H9 (cell line): Measurements from ENCODE around the gene ZNF275. TPM values are rescaled to one million over a fixed set of nuclear protein-coding genes. Genes with fewer than 3 reads are reported as not detected.

Experiments
- DNase-seq: peaks from one replicate; pipeline ENCODE4 v3.0.0-alpha.2; 2017
- H2AFZ ChIP-seq: one replicate; pipeline ENCODE4 v1.6.1; 2013; ENCODE audit warnings: mild to moderate bottlenecking, low read length, control low read depth, moderate library complexity
- H2AK5ac ChIP-seq: 2 replicates; pipeline ENCODE4 v1.6.1; 2013; ENCODE audit warnings: low read length, control low read depth, mixed read lengths; ENCODE audit not compliant: insufficient read length
- H2BK120ac ChIP-seq: one replicate; pipeline ENCODE4 v1.6.1; 2013; ENCODE audit warnings: low read depth, mild to moderate bottlenecking, low read length, control low read depth, inconsistent platforms; ENCODE audit not compliant: poor library complexity, severe bottlenecking
- H2BK12ac ChIP-seq: 2 replicates; pipeline ENCODE4 v1.6.1; 2013; ENCODE audit warnings: low read length, control low read depth, mixed read lengths, low read depth; ENCODE audit not compliant: insufficient read length
- H2BK15ac ChIP-seq: 2 replicates; pipeline ENCODE4 v1.6.1; 2013; ENCODE audit warnings: low read depth, low read length, control low read depth
- H2BK20ac ChIP-seq: one replicate; pipeline ENCODE4 v1.6.1; 2013; ENCODE audit warnings: low read depth, mild to moderate bottlenecking, low read length, control low read depth, inconsistent platforms; ENCODE audit not compliant: poor library complexity, severe bottlenecking
- H2BK5ac ChIP-seq: 2 replicates; pipeline ENCODE4 v1.6.1; 2013; ENCODE audit warnings: low read length, control low read depth, mixed read lengths; ENCODE audit not compliant: insufficient read length
- H3K14ac ChIP-seq: 2 replicates; pipeline ENCODE4 v1.6.1; 2013; ENCODE audit warnings: low read length, control low read depth; ENCODE audit not compliant: insufficient read depth
- H3K18ac ChIP-seq: 2 replicates; pipeline ENCODE4 v1.6.1; 2013; ENCODE audit warnings: low read depth, mild to moderate bottlenecking, mixed read lengths, low read length, control low read depth; ENCODE audit not compliant: insufficient read length
- H3K23ac ChIP-seq: 2 replicates; pipeline ENCODE4 v1.6.1; 2013; ENCODE audit warnings: low read length, control low read depth, mixed read lengths, low read depth; ENCODE audit not compliant: insufficient read length
- H3K23me2 ChIP-seq: 2 replicates; pipeline ENCODE4 v1.6.1; 2013; ENCODE audit warnings: low read depth, mild to moderate bottlenecking, mixed read lengths, low read length, control low read depth; ENCODE audit not compliant: insufficient read length, poor library complexity, severe bottlenecking
- H3K27ac ChIP-seq: 2 replicates; pipeline ENCODE4 v1.5.1; 2013; ENCODE audit warnings: low read length, control low read depth, mixed read lengths, low read depth; ENCODE audit not compliant: insufficient read length
- H3K27me3 ChIP-seq: 2 replicates; pipeline ENCODE4 v1.6.1; 2013; ENCODE audit warnings: low read length, control low read depth, inconsistent platforms; ENCODE audit not compliant: insufficient read depth
- H3K4ac ChIP-seq: 2 replicates; pipeline ENCODE4 v1.6.1; 2013; ENCODE audit warnings: low read depth, mild to moderate bottlenecking, control low read depth, inconsistent platforms, low read length, moderate library complexity
- H3K4me1 ChIP-seq: 2 replicates; pipeline ENCODE4 v1.6.1; 2013; ENCODE audit warnings: low read length, control low read depth, inconsistent platforms; ENCODE audit not compliant: insufficient read depth
- H3K4me2 ChIP-seq: 2 replicates; pipeline ENCODE4 v1.6.1; 2013; ENCODE audit warnings: low read length, control low read depth, mixed read lengths; ENCODE audit not compliant: insufficient read length, insufficient read depth
- H3K56ac ChIP-seq: 2 replicates; pipeline ENCODE4 v1.6.1; 2013; ENCODE audit warnings: low read depth, mild to moderate bottlenecking, mixed read lengths, low read length, control low read depth; ENCODE audit not compliant: insufficient read length
- H3K79me1 ChIP-seq: 2 replicates; pipeline ENCODE4 v1.6.1; 2013; ENCODE audit warnings: low read depth, mild to moderate bottlenecking, moderate library complexity, low read length, control low read depth, inconsistent platforms; ENCODE audit not compliant: insufficient read depth, poor library complexity, severe bottlenecking
- H3K79me2 ChIP-seq: 2 replicates; pipeline ENCODE4 v1.6.1; 2013; ENCODE audit warnings: low read length, control low read depth, inconsistent platforms; ENCODE audit not compliant: insufficient read depth
- H3K9ac ChIP-seq: 2 replicates; pipeline ENCODE4 v1.6.1; 2013; ENCODE audit warnings: low read length, control low read depth, mixed read lengths; ENCODE audit not compliant: insufficient read length; ENCODE audit errors: extremely low read depth
- H3K9me3 ChIP-seq: one replicate; pipeline ENCODE4 v1.6.1; 2013; ENCODE audit warnings: low read depth, low read length, inconsistent platforms; ENCODE audit not compliant: control insufficient read depth
- H3T11ph ChIP-seq: one replicate; pipeline ENCODE4 v1.6.1; 2013; ENCODE audit warnings: mild to moderate bottlenecking, low read length, control low read depth, inconsistent platforms
- H4K20me1 ChIP-seq: one replicate; pipeline ENCODE4 v1.6.1; 2013; ENCODE audit not compliant: control insufficient read depth, insufficient read length, insufficient read depth
- H4K5ac ChIP-seq: 2 replicates; pipeline ENCODE4 v1.6.1; 2013; ENCODE audit warnings: low read depth, mild to moderate bottlenecking, mixed read lengths, low read length, control low read depth; ENCODE audit not compliant: insufficient read length
- H4K8ac ChIP-seq: replicated peaks from 2 replicates; pipeline ENCODE4 v1.6.1; 2013; ENCODE audit warnings: low read length, control low read depth, mixed read lengths, low read depth; ENCODE audit not compliant: insufficient read length
- H4K91ac ChIP-seq: 2 replicates; pipeline ENCODE4 v1.6.1; 2013; ENCODE audit warnings: low read depth, mild to moderate bottlenecking, moderate library complexity, mixed read lengths, low read length, control low read depth; ENCODE audit not compliant: insufficient read length
- H3K27ac Mint-ChIP-seq, 3 experiments: 2 replicates in 2 of 3; 3 replicates in 1 of 3; pipeline ENCODE4 v1.8.0; 2020 to 2021; ENCODE audit warnings: mixed read lengths in 3 of 3, mild to moderate bottlenecking in 1 of 3, moderate library complexity in 1 of 3
- H3K27me3 Mint-ChIP-seq: 2 replicates; pipeline ENCODE4 v1.8.0; 2021; ENCODE audit warnings: low read depth, mild to moderate bottlenecking, moderate library complexity, mixed read lengths
- H3K36me3 Mint-ChIP-seq, 3 experiments: 2 replicates in 2 of 3; 3 replicates in 1 of 3; pipeline ENCODE4 v1.8.0; 2020 to 2021; ENCODE audit warnings: low read depth in 3 of 3, mixed read lengths in 3 of 3; ENCODE audit not compliant: insufficient read depth in 1 of 3
- H3K4me1 Mint-ChIP-seq, 2 experiments: 2 replicates each; pipeline ENCODE4 v1.8.0; 2020; ENCODE audit warnings: mixed read lengths in 2 of 2
- H3K4me3 Mint-ChIP-seq, 2 experiments: 2 replicates in 1 of 2; 3 replicates in 1 of 2; pipeline ENCODE4 v1.8.0; 2020 to 2021; ENCODE audit warnings: mild to moderate bottlenecking in 2 of 2, mixed read lengths in 2 of 2, moderate library complexity in 1 of 2
- H3K9me3 Mint-ChIP-seq, 2 experiments: 2 replicates in 1 of 2; 3 replicates in 1 of 2; pipeline ENCODE4 v1.8.0; 2020; ENCODE audit warnings: mild to moderate bottlenecking in 2 of 2, mixed read lengths in 2 of 2, moderate library complexity in 1 of 2
- WGBS: extraction: QIAGEN DNeasy Blood & Tissue Kit; methylation state at CpG from one replicate; pipeline ENCODE4 v1.1.7; 2013; ENCODE audit warnings: missing lambda C conversion rate, low lambda C conversion rate, mixed read lengths; ENCODE audit not compliant: insufficient read length; ENCODE audit errors: extremely low coverage; 5-methylcytosine and 5-hydroxymethylcytosine counted together
- total RNA-seq: library from RNA; stranded (reverse); gene quantifications from 2 replicates; pipeline ENCODE4 v1.2.1, GENCODE V29; 2021
- TF ChIP-seq, protein P1 (sequence below): fragments of 200-600 bp; sonication (generic); conservative IDR thresholded peaks from 3 replicates; pipeline ENCODE4 v1.8.0; 2021; ENCODE audit warnings: antibody characterized with exemption, mild to moderate bottlenecking

The ZNF275 gene
- total RNA-seq, 1 experiment from 2014 or later = 11.8 TPM

DNA sequence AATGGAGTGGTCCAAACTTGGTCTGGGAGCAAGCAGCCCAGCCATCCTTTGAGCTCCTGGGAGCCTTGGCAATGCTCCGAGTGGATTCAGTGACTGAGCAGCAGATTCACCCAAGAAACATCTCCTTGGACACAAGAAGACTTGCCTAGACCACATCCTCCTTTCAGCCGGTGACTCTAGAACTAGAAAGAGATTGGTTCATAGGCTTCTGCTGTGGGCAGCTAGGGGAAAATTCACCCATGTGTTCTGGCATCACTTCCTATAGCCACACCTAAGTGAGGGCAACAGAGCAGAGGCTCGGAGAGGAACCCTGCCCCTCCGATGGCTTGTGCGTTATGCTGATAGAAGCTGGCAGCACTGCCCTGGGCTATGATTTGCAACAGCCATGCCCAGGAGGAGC is 16.0 kb downstream of the ZNF275 start:
- H3K18ac ChIP-seq = no peak overlapping the region
- no peaks in the 10 kb centered on the region for H4K20me1 ChIP-seq
- Mint-ChIP-seq H3K27me3 (no peaks in the 10 kb centered on the region), H3K4me3 (no peak overlapping the region), H3K27ac (no peak overlapping the region), H3K36me3 (peaks cover 28 to 70% (median 48%) of the 10 kb centered on the region in 3 experiments), H3K4me1 (peaks cover 6% of the 10 kb centered on the region in 2 experiments; a peak in 2 of 4 replicates), H3K9me3 (peaks cover 73 to 86% of the 10 kb centered on the region in 2 experiments)
- H2BK12ac ChIP-seq = no peak overlapping the region
- H4K5ac ChIP-seq = no peak overlapping the region
- TF ChIP-seq, protein P1, sequence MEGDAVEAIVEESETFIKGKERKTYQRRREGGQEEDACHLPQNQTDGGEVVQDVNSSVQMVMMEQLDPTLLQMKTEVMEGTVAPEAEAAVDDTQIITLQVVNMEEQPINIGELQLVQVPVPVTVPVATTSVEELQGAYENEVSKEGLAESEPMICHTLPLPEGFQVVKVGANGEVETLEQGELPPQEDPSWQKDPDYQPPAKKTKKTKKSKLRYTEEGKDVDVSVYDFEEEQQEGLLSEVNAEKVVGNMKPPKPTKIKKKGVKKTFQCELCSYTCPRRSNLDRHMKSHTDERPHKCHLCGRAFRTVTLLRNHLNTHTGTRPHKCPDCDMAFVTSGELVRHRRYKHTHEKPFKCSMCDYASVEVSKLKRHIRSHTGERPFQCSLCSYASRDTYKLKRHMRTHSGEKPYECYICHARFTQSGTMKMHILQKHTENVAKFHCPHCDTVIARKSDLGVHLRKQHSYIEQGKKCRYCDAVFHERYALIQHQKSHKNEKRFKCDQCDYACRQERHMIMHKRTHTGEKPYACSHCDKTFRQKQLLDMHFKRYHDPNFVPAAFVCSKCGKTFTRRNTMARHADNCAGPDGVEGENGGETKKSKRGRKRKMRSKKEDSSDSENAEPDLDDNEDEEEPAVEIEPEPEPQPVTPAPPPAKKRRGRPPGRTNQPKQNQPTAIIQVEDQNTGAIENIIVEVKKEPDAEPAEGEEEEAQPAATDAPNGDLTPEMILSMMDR = no peak
- no peak overlapping the region for H2BK5ac ChIP-seq
- H3K27me3 ChIP-seq = no peaks in the 10 kb centered on the region
- H3K4me1 ChIP-seq = no peaks in the 10 kb centered on the region
- H2BK20ac ChIP-seq = no peak overlapping the region
- DNase-seq = no peak
- H3K56ac ChIP-seq = no peak overlapping the region
- no peak overlapping the region for H3K14ac ChIP-seq
- H4K8ac ChIP-seq = no peak overlapping the region
- H2BK120ac ChIP-seq = no peak overlapping the region
- no peaks in the 10 kb centered on the region for H3K23me2 ChIP-seq
- H3K9ac ChIP-seq = no peak overlapping the region
- H3K9me3 ChIP-seq = peaks cover 68% of the 10 kb centered on the region
- H4K91ac ChIP-seq = no peak overlapping the region
- no peak overlapping the region for H3K4me2 ChIP-seq
- no peak overlapping the region for H2BK15ac ChIP-seq
- H2AK5ac ChIP-seq = no peak overlapping the region
- no peak overlapping the region for H3K23ac ChIP-seq
- H3T11ph ChIP-seq = no peak overlapping the region
- no peaks in the 10 kb centered on the region for H3K79me1 ChIP-seq
- H3K79me2 ChIP-seq = no peaks in the 10 kb centered on the region
- no peak overlapping the region for H3K27ac ChIP-seq
- H3K4ac ChIP-seq = no peak overlapping the region
- H2AFZ ChIP-seq = no peak overlapping the region
- WGBS = no CpG with 5 or more reads among the region's 5 CpGs
